ENCODE data around the gene OGFOD1. TPM values are rescaled to one million over a fixed set of nuclear protein-coding genes. Genes with fewer than 3 reads are reported as not detected.

OGFOD1 gene
- total and polyA plus RNA-seq, 2 of the 13 experiments (the other 11 are each of a cell fraction or from before 2014, with no cell fraction given), result 35.2 to 81.3 TPM

GRCh38 chr16:56519459-56520250 is 68.3 kb downstream of the OGFOD1 start, which contains the start of gene BBS2 (continued):
- no peak for TF ChIP-seq MTF1 (CRISPR knock-in tag; IDR thresholded peaks at IDR 0.05)
- no peak for TF ChIP-seq NFIC (IDR thresholded peaks at IDR 0.05; ENCODE audit: low read length)
- TF ChIP-seq HIVEP1 (CRISPR knock-in tag; IDR thresholded peaks at IDR 0.05), result peak; percentile 91
- no peak for TF ChIP-seq PHF21A (CRISPR knock-in tag; IDR thresholded peaks at IDR 0.05)
- no peak for TF ChIP-seq MLXIP (CRISPR knock-in tag; IDR thresholded peaks at IDR 0.05; ENCODE audit: borderline replicate concordance)
- peak; percentile 63; the same call in 1 of the 2 replicates for TF ChIP-seq SP4 (CRISPR knock-in tag; IDR thresholded peaks at IDR 0.05)
- 0 out of 2 replicates have a peak, but pooled peaks have one; percentile 45 for TF ChIP-seq SP140L (CRISPR knock-in tag; IDR thresholded peaks at IDR 0.05; ENCODE audit: borderline replicate concordance)
- peak; percentile 56; the same call in 1 of the 2 replicates for TF ChIP-seq NAIF1 (CRISPR knock-in tag; IDR thresholded peaks at IDR 0.05; ENCODE audit: borderline replicate concordance)
- peak; percentile 94 for TF ChIP-seq ZNF687 (CRISPR knock-in tag; IDR thresholded peaks at IDR 0.05)
- no peak for TF ChIP-seq ZNF275 (CRISPR knock-in tag; IDR thresholded peaks at IDR 0.05; ENCODE audit: borderline replicate concordance)
- peak; percentile 32; the same call in 1 of the 2 replicates for TF ChIP-seq BRCA1 (CRISPR knock-in tag; IDR thresholded peaks at IDR 0.05)
- peak; percentile 26 for TF ChIP-seq MEIS2 (CRISPR knock-in tag; IDR thresholded peaks at IDR 0.05)
- TF ChIP-seq RORA (CRISPR knock-in tag; IDR thresholded peaks at IDR 0.05), result no peak
- TF ChIP-seq MYC (CRISPR knock-in tag; IDR thresholded peaks at IDR 0.05; ENCODE audit: borderline replicate concordance), result peak; percentile 77
- TF ChIP-seq ZHX1 (CRISPR knock-in tag; IDR thresholded peaks at IDR 0.05; ENCODE audit: low read depth), result 0 out of 2 replicates have a peak, but pooled peaks have one; percentile 39
- TF ChIP-seq ZSCAN12 (CRISPR knock-in tag; IDR thresholded peaks at IDR 0.05), result no peak

Measured in HepG2 (cell line).